Stimulated activated CD4-positive, alpha-beta T cell treated with anti-CD3 and anti-CD28 coated beads, Interleukin-15, amount 100 ng/mL, for 1 hour (primary cell): Measurements from ENCODE around the gene STK33.

ENCODE experiments used
- DNase-seq, 2 donors: peaks; one replicate each; pipeline ENCODE4 v3.0.0-alpha.2; 2020; ENCODE audit warnings: low read depth in 1 of 2, low spot score in 1 of 2

STK33 gene

GRCh38 chr11:8442301-8442700 lies 151.7 kb downstream of the STK33 start:
- no peak for DNase-seq

DNA sequence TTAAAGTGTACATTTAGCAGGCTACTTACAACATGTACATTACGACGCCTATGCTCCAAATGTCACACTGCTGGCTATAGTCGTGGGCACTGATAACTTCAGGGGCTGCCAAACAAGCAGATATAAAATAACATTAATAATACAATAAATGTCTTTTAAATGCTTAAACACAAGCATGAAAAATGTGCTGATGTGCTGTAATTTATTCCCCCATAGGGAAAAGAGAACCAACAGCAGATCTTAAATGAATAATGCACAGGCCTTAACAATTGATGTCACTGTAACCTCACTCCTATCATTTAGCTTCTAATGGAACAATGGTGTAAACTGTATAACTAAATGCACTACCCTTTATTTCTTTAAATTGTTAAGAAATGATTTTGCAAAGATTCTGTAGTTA lies 153.4 kb downstream of the STK33 start:
- no peak for DNase-seq

GRCh38 chr11:8429483-8429882 lies 164.5 kb downstream of the STK33 start:
- no peak for DNase-seq

GRCh38 chr11:8426076-8426475 lies 168.0 kb downstream of the STK33 start:
- no peak for DNase-seq

DNA sequence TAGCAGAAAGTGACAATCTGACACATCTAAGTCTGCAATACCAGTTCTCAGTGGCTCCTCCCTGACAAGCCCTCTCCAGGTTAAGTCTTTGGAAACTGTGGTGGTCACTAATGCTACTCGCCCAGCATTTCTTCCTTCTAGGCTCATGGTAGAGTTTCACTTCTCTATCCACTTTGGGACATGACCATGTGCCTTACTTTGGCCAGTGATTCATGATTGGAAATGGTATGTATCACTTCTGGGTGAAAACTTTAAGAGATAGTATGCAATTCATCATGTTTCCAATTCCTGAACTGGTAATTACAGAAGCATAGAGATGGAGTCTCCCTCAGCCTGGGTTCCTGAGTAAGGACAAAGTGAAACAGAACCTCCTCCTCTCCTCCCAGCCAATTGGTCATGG lies 178.8 kb downstream of the STK33 start:
- no peak for DNase-seq

DNA sequence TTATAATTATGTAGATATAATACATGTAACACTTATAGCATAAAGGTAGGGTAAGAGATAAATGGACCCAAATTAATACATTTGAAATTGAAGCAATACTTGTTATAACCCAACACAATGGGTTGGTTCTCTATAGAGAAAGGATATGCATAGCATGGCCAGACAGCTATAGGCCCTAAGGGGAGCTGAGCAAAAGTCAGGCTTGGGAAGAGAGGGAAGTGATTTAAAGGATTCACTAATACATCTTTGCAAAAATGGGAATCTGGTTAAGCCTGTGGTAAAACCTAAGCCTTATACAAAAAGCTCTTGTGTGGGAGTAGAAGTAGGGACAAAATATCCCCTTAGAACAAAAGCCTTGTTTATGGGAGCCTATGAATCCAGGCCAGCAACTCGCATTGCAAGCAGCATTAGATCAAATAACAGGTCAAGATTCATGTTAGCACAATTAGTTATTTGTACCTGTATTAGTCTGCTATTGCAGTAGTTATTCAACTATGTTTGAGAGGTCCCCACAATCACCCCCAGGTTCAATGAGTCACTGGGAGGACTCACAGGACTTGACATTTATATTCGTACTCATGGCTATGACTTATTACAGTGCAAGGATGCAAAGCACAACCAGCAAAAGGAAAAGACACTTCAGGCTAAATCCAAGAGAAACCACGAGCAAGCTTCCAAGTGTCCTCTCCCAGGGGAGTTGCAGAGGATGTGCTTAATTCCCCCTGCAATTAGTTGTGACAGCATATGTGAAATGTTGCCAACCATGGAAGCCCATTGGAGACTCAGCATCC lies 185.7 kb downstream of the STK33 start:
- no peak for DNase-seq

DNA sequence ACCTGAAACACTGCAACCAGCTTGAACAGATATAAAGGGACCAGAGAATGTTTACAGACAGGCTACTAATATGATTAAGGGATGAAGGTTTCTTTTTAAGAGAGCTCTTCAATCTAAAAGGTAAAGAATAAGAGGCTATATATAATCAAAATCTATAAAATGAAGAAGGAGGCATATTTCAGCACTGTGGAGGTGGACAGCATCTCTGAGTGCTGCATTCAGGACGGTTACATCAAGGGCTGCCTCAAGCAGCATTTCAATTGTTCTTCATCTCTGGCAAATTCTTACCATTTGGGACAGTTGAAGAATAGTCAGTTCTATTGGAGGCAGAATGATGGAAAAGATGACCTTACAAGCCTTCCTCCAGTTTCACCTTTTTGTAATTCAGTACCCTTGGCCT lies 190.7 kb downstream of the STK33 start:
- no peak for DNase-seq

GRCh38 chr11:8392886-8393285 lies 201.1 kb downstream of the STK33 start:
- no peak for DNase-seq

GRCh38 chr11:8392166-8392565 lies 201.9 kb downstream of the STK33 start:
- DNase-seq = no peak

DNA sequence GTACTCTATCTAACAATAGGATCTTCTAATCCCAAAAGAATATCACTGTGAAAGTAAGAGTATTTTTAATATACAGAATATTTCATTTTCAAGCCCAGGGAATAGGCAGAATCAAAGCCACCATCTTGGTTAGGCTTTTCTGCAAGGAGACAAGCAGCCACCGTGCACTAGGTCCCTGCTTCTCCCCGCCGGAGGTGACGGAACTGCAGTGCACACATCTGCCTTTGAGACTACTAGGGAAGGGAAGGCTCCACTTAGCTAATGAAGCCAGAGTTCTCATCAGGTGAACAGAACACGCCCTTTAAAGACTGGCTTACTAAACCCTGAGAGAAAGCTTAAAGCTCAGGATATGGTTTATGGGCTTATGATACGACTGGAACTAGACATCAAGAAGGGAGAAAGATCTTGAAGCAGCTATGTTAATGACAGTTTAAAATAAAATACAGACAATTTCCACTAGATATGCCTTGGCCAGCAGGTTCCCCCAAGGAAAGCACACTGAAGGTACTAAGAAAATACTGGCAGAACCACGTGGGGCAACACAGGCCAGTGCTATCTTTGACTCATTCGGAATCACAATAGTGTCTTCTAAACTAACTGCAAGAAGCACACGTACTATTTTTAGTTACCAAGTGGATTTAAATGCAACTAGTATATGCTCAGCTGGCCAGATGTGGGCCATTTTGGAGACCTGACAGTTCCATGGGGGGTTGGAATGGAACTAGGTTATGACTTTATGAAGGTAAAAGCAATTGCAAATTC lies 203.0 kb downstream of the STK33 start:
- no peak for DNase-seq

- DNase-seq = no peak
Measured at GRCh38 chr11:8389029-8389996, 204.7 kb downstream of the STK33 start.

- DNase-seq = no peak
Measured at GRCh38 chr11:8387693-8388092, 206.3 kb downstream of the STK33 start.

DNA sequence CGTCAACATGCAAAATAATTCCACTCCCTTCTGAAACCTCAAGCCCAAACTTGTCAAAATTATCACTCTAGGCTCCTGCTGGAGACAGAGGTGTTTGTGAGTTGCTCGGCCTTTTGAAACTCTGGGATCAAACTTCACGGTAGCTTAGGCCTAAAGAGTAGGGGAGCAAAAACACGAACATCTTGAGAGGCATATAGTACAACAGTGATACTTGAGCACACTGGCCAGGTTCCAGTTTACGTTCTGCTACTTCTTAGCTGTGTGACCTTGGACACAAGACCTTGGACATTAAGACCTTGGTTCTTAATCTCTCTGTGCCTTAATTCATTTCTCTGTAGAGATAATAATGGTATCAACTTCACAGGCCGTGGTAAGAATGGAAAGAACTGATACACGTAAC lies 206.9 kb downstream of the STK33 start:
- no peak for DNase-seq

DNA sequence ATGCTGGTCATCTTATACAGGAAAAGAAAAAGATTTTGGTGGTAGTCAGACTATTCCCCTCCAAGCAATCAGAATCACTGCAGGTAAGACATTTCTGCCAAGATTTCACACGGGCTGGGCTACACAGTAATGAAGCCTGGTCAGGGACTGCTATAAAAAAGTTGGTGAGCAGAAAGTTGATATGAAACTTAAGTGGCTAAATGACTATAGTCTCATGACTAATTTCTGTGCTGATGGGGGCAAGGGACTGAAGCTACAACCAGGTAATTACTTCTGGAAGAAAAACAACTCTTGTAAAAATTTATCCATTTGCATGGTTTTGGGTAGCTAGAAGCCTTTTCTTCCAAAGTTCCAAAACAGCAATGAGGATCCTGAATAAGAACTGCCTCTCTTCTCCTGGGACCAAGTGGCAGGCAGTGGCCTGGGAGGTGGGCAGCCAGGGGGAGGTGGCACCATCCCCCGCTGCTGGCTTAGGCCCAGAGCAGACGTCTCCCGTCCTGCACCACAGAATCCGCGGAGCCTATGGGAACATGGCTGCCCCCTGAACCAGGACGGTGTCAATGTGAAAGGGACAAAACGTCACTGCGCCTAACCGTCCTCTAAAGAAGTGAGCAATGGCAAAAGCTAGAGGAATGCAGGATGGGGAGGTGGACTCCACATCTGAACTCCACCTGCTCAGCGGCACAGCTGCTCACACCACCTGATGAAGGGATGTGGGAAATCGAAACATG lies 207.7 kb downstream of the STK33 start:
- DNase-seq = no peak

- no peak for DNase-seq
Measured at GRCh38 chr11:8384199-8384821, 209.7 kb downstream of the STK33 start.

GRCh38 chr11:8383627-8384026 lies 210.4 kb downstream of the STK33 start:
- no peak for DNase-seq

GRCh38 chr11:8383227-8383626 lies 210.8 kb downstream of the STK33 start:
- DNase-seq = no peak

- no peak for DNase-seq
Measured at GRCh38 chr11:8382436-8383053, 211.5 kb downstream of the STK33 start.

- DNase-seq = no peak
Measured at GRCh38 chr11:8381871-8382396, 212.1 kb downstream of the STK33 start.

GRCh38 chr11:8381343-8381742 lies 212.7 kb downstream of the STK33 start:
- DNase-seq = no peak
